HG02623 (cell line): ENCODE results near the gene CALY.
"Not testable (repeated sequence)": the region's sequence is repeated elsewhere in the genome, so short reads cannot be mapped to it uniquely, and the experiment has no call there.

Experiments used
- ATAC-seq: cut with Tn5 transposase; IDR thresholded peaks from one replicate; pipeline ENCODE4 v1.9.1; 2021; ENCODE audit warnings: moderate library complexity; ENCODE audit not compliant: unreplicated experiment

Gene CALY

DNA sequence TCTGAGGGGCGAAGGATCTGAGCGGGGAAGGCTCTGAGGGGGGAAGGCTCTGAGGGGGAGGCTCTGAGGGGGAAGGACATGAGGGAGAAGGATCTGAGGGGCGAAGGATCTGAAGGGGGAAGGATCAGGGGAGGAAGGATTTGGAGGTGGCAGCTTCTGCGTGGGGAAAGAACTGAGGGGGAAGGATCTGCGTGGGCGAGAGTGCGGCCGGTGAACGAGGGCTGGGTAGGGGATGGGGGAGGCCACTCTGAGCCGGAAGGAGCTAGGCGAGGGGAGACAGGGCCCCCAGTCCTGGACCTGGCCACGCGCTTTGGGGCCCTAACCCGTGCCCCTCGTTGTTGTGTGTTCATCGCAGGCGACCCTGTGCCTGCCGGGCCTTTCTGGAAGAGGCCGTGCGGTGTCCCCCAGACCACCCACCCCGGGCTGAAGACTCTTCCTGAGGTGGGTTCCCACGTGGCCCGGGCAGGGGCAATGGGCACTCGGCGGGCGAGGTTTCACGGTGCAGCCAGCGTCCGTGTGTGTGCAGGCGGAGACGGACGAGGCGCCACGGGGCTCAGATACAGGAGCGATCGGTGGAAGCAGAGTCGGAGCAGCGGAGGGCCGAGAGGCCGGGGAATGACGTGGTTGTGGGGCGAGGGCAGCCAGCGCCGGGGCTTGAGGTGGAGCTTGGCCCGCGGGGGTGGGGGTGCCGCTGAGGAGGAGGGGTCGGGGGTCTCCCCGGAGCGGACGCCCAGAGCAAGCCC lies 2.0 kb downstream of the CALY start:
- ATAC-seq, result no peak

DNA sequence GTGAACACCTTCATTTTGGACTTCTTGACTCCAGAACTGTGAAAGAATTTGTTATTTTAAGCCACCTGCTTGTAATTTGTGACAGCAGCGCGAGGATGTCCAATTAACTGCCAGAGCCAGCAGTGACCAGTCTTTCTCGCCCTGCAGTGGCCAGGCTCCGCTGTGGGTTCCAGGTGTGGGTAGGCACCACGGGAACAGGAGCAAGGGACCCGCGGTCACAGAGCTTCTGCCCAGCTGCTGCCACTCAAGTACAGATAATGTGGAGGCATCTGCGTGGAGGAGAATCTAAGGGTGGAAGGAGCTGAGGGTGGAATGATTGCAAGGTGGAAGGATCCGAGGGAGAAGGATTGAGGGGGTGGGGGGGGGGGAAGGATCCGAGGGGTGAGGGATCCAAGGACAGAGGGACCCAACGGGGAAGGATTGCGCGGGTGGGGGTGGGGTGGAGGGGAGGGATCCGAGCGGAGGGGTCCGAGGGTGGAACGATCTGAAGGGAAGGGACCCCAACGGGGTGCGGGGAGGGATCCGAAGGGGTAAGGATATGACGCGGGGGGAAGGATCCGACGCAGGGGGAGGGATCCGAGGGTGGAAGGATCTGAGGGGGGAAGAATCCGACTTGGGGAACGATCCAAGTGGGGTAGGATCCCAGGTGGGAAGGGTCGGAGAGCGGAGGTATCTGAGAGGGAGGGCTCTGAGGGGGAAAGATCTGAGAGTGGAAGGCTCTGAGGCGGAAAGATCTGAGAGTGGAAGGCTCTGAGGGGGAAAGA lies 3.6 kb downstream of the CALY start:
- ATAC-seq, result no peak

DNA sequence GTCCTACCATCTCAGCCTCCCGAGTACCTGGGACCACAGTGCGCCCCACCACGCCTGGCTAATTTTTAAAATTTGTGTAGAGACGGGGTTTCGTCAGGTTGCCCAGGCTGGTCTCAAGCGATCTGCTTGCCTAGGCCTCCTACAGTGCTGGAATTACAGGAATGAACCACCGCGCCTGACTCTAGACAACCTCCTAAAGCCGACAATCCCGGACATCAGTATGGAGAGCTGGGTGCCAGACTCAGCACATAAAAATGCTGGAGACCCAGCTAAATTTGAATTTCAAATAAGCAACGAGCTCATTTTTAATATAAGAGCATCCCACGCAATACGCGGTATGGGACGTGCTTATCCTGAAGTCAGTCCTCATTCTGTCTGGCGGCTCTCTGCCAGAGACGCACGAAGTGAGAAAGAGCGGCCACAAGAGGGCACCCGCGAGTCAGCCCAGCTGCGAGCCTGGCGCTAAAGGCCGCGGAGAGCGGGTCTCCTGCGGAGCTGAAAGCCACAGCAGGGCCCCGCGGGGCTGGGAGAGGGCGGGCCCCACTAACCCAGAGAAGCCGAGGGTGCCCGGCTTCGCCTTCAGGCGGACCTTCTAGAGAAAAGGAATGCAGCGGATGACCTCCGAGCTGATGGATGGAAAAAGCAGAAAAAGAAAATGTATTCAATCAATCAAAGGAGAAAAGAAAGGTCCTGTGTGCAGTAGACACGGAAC lies 7.0 kb downstream of the CALY start:
- peak; percentile 74 for ATAC-seq

DNA sequence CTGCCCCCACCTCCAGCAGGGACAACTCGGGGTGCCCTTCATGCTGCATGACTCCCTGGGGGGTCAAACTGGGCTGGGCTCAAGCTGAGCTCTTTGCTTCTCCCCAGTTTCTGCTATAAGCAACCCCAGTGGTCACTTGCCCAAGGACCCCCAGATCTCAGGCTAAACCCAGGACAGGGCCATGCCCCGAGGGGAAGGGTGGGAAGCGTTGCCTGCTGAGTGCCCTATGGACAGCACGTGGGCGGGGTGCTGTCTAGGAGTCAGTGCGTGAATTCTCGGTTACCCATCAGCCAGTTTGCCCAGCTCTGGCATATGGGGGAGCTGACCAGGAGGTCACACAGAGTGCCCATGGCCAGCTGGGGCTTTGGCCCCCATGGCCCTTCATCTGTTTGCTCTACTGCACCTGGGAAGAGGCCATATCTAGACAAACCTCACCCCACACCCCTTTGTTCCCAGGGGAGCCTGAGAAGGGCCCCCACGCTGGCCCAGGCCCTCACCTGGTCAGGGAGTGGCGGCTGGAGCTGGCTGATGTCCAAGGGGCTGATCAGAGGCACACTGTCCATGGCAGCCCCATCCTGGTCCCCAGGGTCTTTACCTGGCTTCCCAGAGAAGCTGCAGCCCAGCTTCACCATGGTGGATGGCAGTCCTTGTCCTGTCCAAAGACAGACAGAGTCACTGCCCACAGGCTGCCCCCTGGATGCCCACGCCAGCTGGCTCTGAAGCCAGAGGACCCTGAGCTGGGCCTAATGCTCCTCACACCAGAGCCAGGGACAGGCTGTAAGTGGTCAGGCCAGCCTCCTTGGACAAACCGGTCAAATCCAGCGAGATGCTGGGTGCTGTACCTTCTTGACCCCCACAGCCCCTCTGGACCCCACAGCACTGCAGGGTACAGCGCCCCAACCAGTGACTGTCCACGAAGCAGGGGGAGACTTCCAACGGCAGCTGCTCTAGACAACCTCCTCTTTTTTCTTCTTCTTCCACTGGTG lies 8.0 kb downstream of the CALY start:
- ATAC-seq, result no peak

DNA sequence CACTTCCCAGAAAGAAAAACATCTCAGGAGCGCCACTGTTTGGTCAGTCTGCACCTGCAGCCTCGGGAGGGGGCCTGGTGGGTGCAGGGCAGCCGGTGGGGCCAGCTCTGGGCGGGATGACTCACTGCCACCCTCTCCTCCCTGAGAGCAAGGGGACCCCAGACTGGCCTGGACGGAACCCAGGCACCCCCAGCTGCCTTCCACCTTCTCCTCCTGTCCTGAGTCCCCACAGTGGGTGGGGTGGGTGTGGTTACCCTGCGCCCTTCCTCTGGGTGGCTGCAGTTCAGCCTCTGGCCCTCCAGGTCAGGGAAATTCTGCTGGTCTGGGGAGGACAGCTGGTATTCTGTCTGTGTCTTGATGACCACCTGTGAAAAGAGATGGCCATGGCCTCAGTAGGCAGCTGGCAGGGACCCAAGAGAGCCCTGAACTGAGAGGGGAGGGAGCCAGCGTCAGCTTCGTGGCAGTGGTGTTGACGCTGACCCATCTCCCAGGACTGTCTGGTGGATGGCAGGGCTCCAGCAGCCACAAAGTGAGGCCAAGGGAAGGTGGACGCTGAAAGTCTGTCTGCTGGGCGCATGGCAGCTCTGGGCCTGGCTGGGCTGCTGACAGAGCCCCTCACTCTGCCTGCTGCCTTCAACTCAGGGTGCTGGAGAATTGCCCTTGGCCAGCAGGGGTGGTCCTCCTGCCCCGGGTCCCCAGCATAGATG lies 8.9 kb downstream of the CALY start:
- no peak for ATAC-seq

DNA sequence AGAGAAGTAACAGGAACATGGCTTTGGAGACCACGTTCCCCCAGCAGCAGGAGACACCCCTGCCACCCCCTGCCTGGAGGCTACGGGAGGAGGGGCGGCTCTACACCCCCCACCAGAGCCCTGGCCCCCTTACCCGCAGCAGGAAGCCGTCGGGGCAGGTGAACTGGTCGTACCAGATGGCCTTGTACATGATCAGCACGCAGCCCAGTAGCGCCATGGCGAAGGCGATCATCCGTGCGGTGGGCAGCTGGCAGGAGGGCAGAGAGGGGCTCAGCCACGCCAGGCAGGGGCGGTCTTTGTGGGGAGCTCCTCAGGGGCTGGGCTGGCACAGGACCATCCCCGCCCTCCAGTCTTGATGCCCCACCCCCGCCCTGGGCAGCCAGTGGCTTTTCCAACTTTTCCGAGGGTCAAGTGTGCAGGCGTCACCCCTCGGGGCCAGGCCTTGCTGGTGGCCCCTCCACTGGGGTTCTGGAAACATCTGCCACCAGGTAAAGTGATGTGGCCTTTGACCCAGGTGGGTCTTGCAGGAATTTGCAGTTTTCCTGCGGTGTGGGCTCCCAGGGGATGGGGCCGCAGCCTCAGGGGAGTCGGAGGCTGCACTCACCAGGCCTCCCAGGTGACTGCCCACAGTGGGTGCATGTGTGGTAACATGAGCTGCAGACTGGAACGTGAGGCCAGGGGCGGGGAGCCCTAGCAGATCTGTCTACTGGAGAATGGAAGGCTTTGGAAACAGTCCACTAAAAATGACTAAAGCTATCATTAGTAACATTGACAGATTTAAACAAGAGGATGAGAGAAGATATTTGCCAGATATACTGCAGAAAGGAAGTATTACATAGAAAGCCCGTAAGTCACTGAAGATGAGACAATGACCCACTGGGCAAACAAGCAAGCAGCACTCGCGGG lies 9.7 kb downstream of the CALY start:
- no peak for ATAC-seq

DNA sequence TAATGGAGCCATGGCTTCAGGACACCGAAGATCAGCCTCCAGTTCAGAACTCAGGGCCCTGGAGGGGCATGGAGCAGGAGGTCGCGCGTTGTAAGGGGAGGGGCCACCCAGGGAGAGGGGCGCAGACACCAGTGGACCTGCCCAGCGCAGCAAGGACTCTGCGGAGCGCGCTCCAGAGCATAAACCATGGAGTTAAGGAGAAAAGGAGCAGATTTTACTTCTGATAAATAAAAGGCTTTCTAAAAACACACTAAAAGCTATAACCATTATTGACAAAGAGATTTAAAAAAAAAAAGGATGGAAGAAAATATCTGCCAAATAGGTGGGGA lies 10.5 kb downstream of the CALY start:
- ATAC-seq, result no peak

DNA sequence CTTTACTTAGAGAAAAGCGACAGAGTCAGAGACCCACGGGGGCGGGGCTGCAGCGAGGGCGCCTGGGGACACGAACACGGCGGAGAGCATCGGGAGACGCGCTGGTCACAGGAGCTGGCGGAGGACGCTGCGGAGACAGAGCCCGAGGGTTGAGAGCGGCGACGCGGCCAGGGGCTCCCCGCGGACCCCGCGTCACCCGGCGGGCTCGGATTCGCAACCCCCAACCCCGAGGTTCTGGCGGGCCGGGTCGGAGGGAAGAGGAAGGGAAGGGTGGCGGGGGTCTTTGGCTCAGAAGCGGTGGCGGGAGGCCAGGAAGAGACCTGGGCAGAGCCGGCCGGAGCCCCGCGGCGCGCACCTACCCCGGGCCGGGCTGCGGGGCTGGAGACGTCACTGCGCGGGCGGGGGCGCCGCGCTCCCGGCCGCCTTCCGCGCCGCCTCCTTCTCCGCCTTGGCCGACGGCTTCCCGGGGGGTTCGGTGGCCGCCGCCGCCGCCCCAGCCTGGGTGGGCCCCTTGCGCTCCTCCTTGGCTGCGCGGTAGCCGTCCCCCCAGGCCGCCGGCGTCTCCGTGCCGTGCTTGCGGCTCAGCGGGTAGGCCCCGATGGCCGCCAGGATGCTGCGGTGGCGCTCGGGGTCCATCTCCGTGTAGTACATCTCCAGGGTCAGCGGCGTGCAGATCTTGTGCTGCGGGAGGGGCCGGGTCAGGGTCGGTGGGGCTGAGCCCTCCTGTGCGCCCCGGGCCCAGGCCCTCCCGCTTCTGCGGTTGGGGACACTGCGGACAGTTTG lies 11.1 kb downstream of the CALY start:
- ATAC-seq, result no peak

DNA sequence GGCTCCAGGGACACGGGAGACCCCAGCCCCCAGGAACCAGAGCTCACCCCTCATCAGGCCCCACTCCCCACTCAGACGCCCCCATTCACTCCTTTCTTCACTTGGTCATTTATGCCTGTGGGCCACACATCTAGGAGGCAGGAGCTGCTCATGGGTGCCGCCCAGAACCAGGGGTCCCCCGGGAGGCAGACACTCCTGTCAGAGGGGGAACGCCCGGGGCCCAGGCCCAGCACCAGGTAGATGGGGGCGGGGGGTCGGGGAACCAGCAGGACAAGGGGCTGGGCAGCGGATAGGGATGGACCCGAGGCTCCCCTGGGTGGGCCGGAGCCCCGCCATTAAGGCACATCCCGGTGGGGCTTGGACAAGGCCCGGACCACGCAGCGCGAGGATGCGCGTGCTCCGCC lies 11.8 kb downstream of the CALY start:
- ATAC-seq, result no peak

DNA sequence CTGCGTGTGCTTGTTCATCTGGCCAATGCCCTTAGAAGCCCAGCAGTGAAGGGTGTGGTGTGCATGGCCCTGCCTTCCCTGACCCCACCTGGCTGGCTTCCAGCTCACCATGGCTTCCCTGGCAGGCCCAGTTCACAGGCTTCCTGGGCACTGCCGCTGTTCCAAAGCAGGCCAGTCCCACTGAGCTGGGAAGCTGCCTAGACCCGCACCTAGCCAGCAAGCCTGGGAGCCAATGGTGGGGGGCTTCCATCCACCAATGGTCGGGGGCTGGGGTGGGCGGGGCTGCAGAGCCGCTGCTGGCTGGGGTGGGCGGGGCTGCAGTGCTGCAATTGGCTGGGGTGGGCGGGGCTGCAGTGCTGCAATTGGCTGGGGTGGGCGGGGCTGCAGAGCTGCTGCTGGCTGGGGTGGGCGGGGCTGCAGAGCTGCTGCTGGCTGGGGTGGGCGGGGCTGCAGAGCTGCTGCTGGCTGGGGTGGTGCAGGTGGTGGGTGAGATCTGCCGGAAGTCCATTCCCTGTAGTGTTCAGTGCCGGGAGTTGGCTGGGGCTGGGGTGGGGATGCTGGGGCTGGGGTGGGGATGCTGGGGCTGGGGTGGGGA lies 12.4 kb downstream of the CALY start:
- no peak for ATAC-seq

DNA sequence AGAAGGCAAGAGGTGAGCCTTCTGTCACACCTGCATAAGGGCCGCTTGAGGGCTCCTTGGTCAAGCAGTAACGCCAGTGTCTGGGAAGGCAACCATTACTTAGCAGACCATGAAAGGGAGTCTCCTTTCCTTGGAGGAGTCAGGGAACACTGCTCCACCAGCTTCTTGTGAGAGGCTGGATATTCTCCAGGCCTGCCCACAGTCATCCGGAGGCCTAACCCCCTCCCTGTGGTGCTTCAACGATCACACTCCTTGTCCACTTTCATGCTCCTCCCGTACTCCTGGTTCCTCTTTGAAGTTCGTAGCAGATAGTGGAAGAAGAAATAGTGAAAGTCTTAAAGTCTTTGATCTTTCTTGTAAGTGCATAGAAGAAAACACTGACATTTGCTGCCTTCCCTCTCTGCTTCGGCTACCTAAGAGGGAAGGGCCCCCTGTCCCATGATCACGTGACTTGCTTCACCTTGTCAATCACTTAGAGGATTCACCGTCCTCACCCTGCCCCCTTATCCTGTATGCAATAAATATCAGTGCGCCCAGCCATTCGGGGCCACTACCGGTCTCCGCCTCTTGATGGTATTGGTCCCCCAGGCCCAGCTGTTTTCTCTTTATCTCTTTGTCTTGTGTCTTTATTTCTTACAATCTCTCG lies 14.5 kb downstream of the CALY start:
- ATAC-seq, result not testable (repeated sequence)

DNA sequence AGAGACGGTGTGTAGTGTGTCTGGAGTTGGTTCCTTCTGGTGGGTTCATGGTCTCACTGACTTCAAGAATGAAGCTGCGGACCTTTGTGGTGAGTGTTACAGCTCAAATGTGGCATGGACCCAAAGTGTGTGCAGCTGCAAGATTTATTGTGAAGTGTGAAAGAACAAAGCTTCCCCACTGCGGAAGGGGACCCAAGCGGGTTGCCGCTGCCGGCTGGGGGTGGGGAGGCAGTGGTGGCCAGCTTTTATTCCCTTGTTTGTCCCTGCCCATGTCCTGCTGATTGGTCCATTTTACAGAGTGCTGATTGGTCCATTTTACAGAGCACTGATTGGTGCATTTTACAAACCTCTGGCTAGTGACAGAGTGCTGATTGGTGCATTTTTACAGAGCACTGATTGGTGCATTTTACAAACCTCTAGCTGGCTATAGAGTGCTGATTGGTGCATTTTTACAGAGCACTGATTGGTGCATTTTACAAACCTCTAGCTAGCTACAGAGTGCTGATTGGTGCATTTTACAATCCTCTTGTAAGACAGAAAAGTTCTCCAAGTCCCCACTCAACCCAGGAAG lies 15.8 kb downstream of the CALY start:
- not testable (repeated sequence) for ATAC-seq

DNA sequence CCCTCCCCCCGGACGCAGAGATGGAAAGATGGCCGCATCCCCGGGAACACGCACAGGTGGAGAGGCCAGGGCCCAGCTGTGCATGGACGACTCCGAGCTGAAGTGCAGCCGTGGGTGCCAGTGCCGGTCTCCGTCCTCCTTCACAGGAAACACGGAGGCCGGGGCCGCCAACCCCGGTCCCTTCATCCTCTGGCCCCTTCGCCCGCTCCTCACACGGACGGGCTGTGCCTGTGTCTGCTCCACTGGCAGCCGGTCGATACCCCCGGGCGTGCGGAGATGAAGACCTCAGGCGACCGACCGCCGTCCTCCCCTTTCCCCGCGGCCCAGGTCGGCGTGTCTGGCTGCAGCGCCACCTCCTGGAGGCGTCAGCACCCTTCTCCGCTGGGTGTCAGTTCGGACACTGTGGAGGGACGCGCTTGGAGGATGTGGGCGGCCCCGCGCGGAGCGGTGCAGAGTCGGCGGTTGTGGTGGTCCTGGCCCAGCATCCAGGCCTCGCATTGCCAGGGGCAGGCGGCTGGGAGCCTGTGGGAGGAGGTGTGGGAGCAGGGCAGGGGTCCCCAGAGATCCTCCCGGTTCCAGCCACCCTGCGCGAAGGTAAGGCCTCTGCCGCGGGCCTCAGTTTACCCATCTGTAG lies 18.1 kb downstream of the CALY start:
- peak; percentile 77 for ATAC-seq

DNA sequence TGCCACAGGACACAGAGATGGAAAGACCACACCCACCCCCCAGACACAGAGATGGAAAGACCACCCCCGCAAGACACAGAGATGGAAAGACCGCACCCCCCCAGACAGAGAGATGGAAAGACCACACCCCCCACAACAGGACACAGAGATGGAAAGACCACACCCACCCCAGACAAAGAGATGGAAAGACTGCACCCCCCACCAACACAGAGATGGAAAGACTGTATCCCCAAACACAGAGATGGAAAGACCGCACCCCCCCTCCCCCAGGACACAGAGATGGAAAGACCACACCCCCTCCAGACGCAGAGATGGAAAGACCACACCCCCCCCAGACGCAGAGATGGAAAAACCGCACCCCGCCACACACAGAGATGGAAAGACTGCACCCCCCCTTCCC lies 20.0 kb downstream of the CALY start:
- no peak for ATAC-seq

DNA sequence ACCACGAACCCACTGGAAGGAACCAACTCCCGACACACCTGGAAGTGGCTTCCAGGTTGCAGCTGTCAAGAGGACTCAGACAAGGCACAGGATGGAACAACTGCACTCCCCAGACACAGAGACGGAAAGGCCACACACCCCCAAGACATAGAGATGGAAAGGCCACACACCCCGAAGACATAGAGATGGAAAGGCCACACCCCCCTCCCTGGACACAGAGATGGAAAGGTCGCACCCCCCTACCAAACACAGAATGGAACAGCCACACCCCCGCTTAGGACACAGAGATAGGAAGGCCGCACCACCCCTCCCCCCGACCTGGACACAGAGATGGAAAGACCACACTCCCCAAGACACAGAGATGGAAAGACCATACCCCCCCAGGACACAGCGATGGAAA lies 20.4 kb downstream of the CALY start:
- ATAC-seq, result no peak

DNA sequence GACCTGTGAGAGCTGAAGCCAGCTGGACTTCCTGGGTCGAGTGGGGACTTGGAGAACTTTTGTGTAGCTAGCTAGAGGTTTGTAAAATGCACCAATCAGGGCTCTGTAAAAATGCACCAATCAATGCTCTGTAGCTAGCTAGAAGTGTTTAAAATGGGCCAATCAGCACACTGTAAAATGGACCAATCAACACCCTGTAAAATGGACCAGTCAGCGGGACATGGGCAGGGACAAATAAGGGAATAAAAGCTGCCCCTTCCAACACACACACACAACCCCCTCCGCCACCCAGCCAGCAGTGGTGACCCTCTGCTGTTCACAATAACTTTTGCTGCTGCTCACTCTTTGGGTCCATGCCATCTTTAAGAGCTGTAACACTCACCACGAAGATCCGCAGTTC lies 20.8 kb downstream of the CALY start:
- no peak for ATAC-seq

DNA sequence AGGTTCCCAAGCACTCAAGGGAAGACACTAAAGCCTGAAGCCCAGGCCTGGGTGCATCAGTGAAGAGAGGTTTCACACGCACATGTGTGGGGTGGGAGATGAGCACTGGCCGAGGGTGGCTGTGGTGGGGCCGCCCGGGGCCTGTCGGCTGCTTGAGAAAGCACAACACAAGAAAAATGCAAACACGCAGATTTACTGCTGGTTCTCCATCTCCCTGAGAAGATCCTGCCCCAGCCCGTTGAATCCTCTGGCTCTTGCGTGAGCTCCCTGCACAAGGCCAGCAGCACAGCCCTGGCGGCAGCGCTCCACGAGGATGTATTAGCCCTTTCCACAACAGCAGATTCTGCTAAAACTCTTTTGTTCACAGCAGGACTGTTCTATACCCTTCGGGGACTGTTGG lies 21.8 kb downstream of the CALY start:
- ATAC-seq, result no peak
